ENCODE results near the gene APBB1IP.
"Not testable (repeated sequence)": the region's sequence is repeated elsewhere in the genome, so short reads cannot be mapped to it uniquely, and the experiment has no call there.

APBB1IP gene

GRCh38 chr10:26571655-26572054 is 133.5 kb downstream of the APBB1IP start:
- DNase-seq (ENCODE audit: low read depth in 1 of 2, low spot score in 1 of 2), result no peak
- no peak for TF ChIP-seq JUND (IDR thresholded peaks at IDR 0.05; ENCODE audit: low read depth)
- in situ Hi-C loops (cut with HindIII; ENCODE audit: low pct_unique_long_range_greater_than_20kb, low sequenced_read_pairs), result no loop called here

DNA sequence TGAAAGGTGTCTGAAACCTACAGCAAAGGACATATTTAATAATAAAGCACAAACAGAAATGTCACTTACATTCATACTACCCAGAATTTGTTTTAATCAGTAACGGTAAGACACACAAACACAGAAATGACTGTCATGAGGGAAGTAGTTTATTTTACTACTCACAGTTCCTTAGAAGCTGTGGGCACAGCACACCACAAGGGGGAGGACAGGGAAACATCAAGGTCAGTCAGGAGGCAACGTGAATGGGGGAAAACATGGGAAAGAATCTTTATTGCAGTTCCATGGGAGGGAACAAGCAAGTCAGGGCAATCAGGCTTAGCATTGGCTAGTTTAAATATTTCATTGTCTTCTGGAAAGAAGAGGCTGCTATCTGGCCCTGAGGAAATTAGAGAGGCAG is 135.5 kb downstream of the APBB1IP start:
- no peak for DNase-seq (ENCODE audit: low read depth in 1 of 2, low spot score in 1 of 2)
- in situ Hi-C loops (cut with HindIII; ENCODE audit: low pct_unique_long_range_greater_than_20kb, low sequenced_read_pairs), result no loop called here
- no peak for TF ChIP-seq JUND (IDR thresholded peaks at IDR 0.05; ENCODE audit: low read depth)

DNA sequence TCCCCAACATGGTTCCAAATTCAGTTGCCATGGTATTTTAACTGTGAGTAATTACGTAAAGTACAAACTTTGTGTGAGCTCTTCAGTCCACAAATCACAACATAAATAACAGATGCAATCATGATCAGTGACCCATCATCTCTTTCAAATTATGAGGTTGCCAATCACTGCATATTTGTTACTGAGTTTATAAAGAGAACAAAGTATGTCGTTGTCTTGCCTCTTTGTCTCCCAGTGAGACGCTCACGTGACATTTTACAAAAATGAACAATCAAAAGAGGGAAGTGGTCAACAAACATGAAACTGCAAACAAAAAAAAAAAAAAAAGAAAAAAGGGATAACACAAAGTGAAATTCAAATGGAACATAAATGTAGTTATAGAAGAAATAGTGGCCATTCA is 136.6 kb downstream of the APBB1IP start:
- TF ChIP-seq JUND (IDR thresholded peaks at IDR 0.05; ENCODE audit: low read depth), result no peak
- DNase-seq (ENCODE audit: low read depth in 1 of 2, low spot score in 1 of 2), result no peak
- in situ Hi-C loops (cut with HindIII; ENCODE audit: low pct_unique_long_range_greater_than_20kb, low sequenced_read_pairs), result no loop called here

DNA sequence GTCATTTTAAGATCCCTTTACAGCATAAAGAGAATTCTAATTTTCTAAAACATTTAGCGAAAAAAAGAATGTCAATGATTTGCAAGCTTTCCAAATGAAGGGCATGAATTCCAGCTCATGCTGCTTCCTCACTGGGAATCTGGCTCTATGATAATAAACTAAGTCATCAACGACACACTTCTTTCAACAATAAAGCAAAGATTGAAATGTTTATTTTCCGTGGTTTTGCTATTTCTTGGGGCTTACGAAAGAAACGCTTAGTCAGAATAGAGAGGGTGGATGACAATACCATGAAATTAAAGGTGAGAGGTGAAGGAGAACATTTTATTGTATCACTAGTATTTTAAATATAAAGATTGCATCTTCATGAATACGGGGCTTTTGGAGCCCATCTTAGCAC is 140.2 kb downstream of the APBB1IP start:
- in situ Hi-C loops (cut with HindIII; ENCODE audit: low pct_unique_long_range_greater_than_20kb, low sequenced_read_pairs); DNase-seq (ENCODE audit: low read depth in 1 of 2, low spot score in 1 of 2): not testable (repeated sequence)

GRCh38 chr10:26579256-26580063 is 141.3 kb downstream of the APBB1IP start:
- no peak for DNase-seq (ENCODE audit: low read depth in 1 of 2, low spot score in 1 of 2)
- in situ Hi-C loops (cut with HindIII; ENCODE audit: low pct_unique_long_range_greater_than_20kb, low sequenced_read_pairs), result no loop called here
- no peak for TF ChIP-seq JUND (IDR thresholded peaks at IDR 0.05; ENCODE audit: low read depth)

- in situ Hi-C loops (cut with HindIII; ENCODE audit: low pct_unique_long_range_greater_than_20kb, low sequenced_read_pairs), result no loop called here
- no peak for TF ChIP-seq JUND (IDR thresholded peaks at IDR 0.05; ENCODE audit: low read depth)
These were observed 148.1 kb downstream of the APBB1IP start for GRCh38 chr10:26586211-26586610.

GRCh38 chr10:26588611-26589010 is 150.5 kb downstream of the APBB1IP start:
- in situ Hi-C loops (cut with HindIII; ENCODE audit: low pct_unique_long_range_greater_than_20kb, low sequenced_read_pairs), result no loop called here
- TF ChIP-seq JUND (IDR thresholded peaks at IDR 0.05; ENCODE audit: low read depth), result no peak
- DNase-seq (ENCODE audit: low read depth in 1 of 2, low spot score in 1 of 2), result no peak

More at GRCh38 chr10:26586211-26586610, 148.1 kb downstream of the APBB1IP start:
- DNase-seq (ENCODE audit: low read depth in 1 of 2, low spot score in 1 of 2), result no peak

GRCh38 chr10:26589813-26590212 is 151.7 kb downstream of the APBB1IP start:
- in situ Hi-C loops (cut with HindIII; ENCODE audit: low pct_unique_long_range_greater_than_20kb, low sequenced_read_pairs); DNase-seq (ENCODE audit: low read depth in 1 of 2, low spot score in 1 of 2): not testable (repeated sequence)

- TF ChIP-seq JUND (IDR thresholded peaks at IDR 0.05; ENCODE audit: low read depth), result no peak
- DNase-seq (ENCODE audit: low read depth in 1 of 2, low spot score in 1 of 2), result no peak
These were observed 155.8 kb downstream of the APBB1IP start for GRCh38 chr10:26593896-26594295.

GRCh38 chr10:26603283-26603682 is 165.1 kb downstream of the APBB1IP start:
- in situ Hi-C loops (cut with HindIII; ENCODE audit: low pct_unique_long_range_greater_than_20kb, low sequenced_read_pairs), result not testable (repeated sequence)

More at GRCh38 chr10:26593896-26594295, 155.8 kb downstream of the APBB1IP start:
- in situ Hi-C loops (cut with HindIII; ENCODE audit: low pct_unique_long_range_greater_than_20kb, low sequenced_read_pairs), result no loop called here

DNA sequence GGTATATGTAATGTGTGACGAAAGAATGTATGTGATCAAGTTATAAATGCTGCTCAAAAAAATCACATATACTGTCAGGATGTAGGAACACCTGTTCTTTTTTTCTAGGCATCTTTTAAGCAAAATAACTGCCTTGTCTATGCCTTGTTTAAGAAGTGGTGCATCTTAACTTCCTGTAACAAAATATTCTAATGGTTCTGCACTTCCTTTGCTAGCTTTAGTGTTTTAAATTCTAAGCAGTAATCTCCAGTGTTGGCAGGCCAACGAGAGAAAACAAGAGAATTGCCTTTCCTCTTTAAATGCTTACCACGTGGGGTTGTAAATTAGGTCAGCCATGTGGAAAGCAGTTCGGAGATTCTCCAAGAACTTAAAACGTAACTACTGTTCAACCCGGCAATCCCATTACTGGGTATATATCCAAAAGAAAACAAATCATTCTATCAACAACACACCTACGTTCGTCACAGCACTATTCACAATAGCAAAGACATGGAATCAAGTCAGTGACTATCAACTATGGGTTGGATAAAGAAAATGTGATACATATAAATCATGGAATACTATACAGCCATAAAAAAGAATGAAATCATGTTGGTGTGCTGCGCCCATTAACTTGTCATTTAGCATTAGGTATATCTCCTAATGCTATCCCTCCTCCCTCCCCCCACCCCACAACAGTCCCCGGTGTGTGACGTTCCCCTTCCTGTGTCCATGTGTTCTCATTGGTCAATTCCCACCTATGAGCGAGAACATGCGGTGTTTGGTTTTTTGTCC is 166.4 kb downstream of the APBB1IP start:
- DNase-seq (ENCODE audit: low read depth in 1 of 2, low spot score in 1 of 2); in situ Hi-C loops (cut with HindIII; ENCODE audit: low pct_unique_long_range_greater_than_20kb, low sequenced_read_pairs): not testable (repeated sequence)

More at GRCh38 chr10:26603283-26603682, 165.1 kb downstream of the APBB1IP start:
- DNase-seq (ENCODE audit: low read depth in 1 of 2, low spot score in 1 of 2), result not testable (repeated sequence)

GRCh38 chr10:26606389-26606877 is 168.3 kb downstream of the APBB1IP start:
- in situ Hi-C loops (cut with HindIII; ENCODE audit: low pct_unique_long_range_greater_than_20kb, low sequenced_read_pairs); DNase-seq (ENCODE audit: low read depth in 1 of 2, low spot score in 1 of 2): not testable (repeated sequence)
